CD14-positive monocyte (primary cell): Measurements from ENCODE around the gene F8. TPM values are rescaled to one million over a fixed set of nuclear protein-coding genes. Genes with fewer than 3 reads are reported as not detected.

Experiments used
- DNase-seq, 3 donors: peaks; one replicate each; pipeline ENCODE4 v3.0.0-alpha.2; 2011 to 2022
- H2AFZ ChIP-seq: 2 replicates; pipeline ENCODE4 v1.6.0; 2012; ENCODE audit warnings: mild to moderate bottlenecking, low read depth, low read length, inconsistent platforms; ENCODE audit not compliant: insufficient read depth, poor library complexity, severe bottlenecking
- H3K27ac ChIP-seq, 2 donors: 1 replicate in 1 of 2; 2 replicates in 1 of 2; pipeline ENCODE4 v1.5.1; 2012 to 2013; ENCODE audit warnings: low read length in 2 of 2, control low read depth in 1 of 2, inconsistent platforms in 1 of 2, low read depth in 1 of 2, mild to moderate bottlenecking in 1 of 2
- H3K27me3 ChIP-seq, 2 donors: one replicate each; pipeline versions ENCODE4 v1.6.0 to v1.6.1; 2011 to 2013; ENCODE audit warnings: low read length in 2 of 2; ENCODE audit not compliant: control insufficient read depth in 2 of 2, insufficient read depth in 2 of 2
- H3K36me3 ChIP-seq, 2 donors: replicated peaks in 1 of 2; 1 replicate in 1 of 2; 2 replicates in 1 of 2; pipeline versions ENCODE4 v1.5.1 to v1.6.1; 2012 to 2013; ENCODE audit warnings: low read length in 2 of 2, control low read depth in 1 of 2, inconsistent platforms in 1 of 2, mild to moderate bottlenecking in 1 of 2; ENCODE audit not compliant: insufficient read depth in 2 of 2, control insufficient read depth in 1 of 2
- H3K4me1 ChIP-seq, 2 donors: 1 replicate in 1 of 2; 2 replicates in 1 of 2; pipeline versions ENCODE4 v1.5.1 to v1.6.1; 2012 to 2013; ENCODE audit warnings: low read length in 2 of 2, control low read depth in 1 of 2, inconsistent platforms in 1 of 2, mild to moderate bottlenecking in 1 of 2, moderate library complexity in 1 of 2; ENCODE audit not compliant: insufficient read depth in 2 of 2, control insufficient read depth in 1 of 2
- H3K4me2 ChIP-seq: replicated peaks from 2 replicates; pipeline ENCODE3; 2012; ENCODE audit warnings: low read length, moderate library complexity, mild to moderate bottlenecking; ENCODE audit not compliant: poor library complexity, severe bottlenecking; ENCODE audit errors: extremely low read depth
- H3K4me3 ChIP-seq, 3 experiments: fragments of 200-600 bp in 1 of 3; sonication (generic) in 1 of 3; replicated peaks in 1 of 3; 1 replicate in 2 of 3; 2 replicates in 1 of 3; pipeline ENCODE4 v1.5.1; 2011 to 2013; ENCODE audit warnings: low read length in 3 of 3, mild to moderate bottlenecking in 3 of 3, control low read depth in 2 of 3, low read depth in 2 of 3, inconsistent platforms in 1 of 3, moderate library complexity in 1 of 3
- H3K79me2 ChIP-seq: 2 replicates; pipeline ENCODE4 v1.6.0; 2012; ENCODE audit warnings: mild to moderate bottlenecking, control low read depth, inconsistent platforms, low read length, moderate library complexity; ENCODE audit not compliant: insufficient read depth
- H3K9ac ChIP-seq: 2 replicates; pipeline ENCODE4 v1.6.0; 2017; ENCODE audit warnings: low read length, mild to moderate bottlenecking; ENCODE audit not compliant: insufficient read depth, poor library complexity, severe bottlenecking
- H3K9me3 ChIP-seq, 2 donors: replicated peaks in 1 of 2; 1 replicate in 1 of 2; 2 replicates in 1 of 2; pipeline versions ENCODE4 v1.5.1 to v1.6.1; 2012 to 2013; ENCODE audit warnings: low read length in 2 of 2, control low read depth in 1 of 2; ENCODE audit not compliant: control insufficient read depth in 1 of 2, insufficient read depth in 1 of 2
- H4K20me1 ChIP-seq: 2 replicates; pipeline ENCODE4 v1.6.0; 2012; ENCODE audit warnings: mild to moderate bottlenecking, low read length, control low read depth, moderate library complexity; ENCODE audit not compliant: insufficient read depth
- H3K27ac Mint-ChIP-seq, 7 donors: one replicate each; pipeline ENCODE4 v1.8.0; 2020; ENCODE audit warnings: mild to moderate bottlenecking in 7 of 7, mixed read lengths in 7 of 7, moderate library complexity in 6 of 7, inconsistent platforms in 2 of 7
- H3K27me3 Mint-ChIP-seq, 3 donors: one replicate each; pipeline ENCODE4 v1.8.0; 2021 to 2022; ENCODE audit warnings: low read depth in 3 of 3, mild to moderate bottlenecking in 3 of 3, mixed read lengths in 3 of 3, moderate library complexity in 3 of 3, inconsistent platforms in 1 of 3
- H3K36me3 Mint-ChIP-seq, 2 donors: one replicate each; pipeline ENCODE4 v1.8.0; 2020; ENCODE audit warnings: mixed read lengths in 2 of 2, inconsistent platforms in 1 of 2, mild to moderate bottlenecking in 1 of 2
- H3K4me1 Mint-ChIP-seq: one replicate; pipeline ENCODE4 v1.8.0; 2020; ENCODE audit warnings: mild to moderate bottlenecking, mixed read lengths
- H3K4me3 Mint-ChIP-seq, 2 donors: one replicate each; pipeline ENCODE4 v1.8.0; 2020; ENCODE audit warnings: mild to moderate bottlenecking in 2 of 2, mixed read lengths in 2 of 2, moderate library complexity in 1 of 2
- H3K9me3 Mint-ChIP-seq, 7 donors: one replicate each; pipeline ENCODE4 v1.8.0; 2020 to 2022; ENCODE audit warnings: mixed read lengths in 7 of 7, mild to moderate bottlenecking in 6 of 7, moderate library complexity in 6 of 7, inconsistent platforms in 2 of 7
- CTCF ChIP-seq: fragments of 200-600 bp; IDR thresholded peaks from one replicate; pipeline ENCODE4 v1.8.0; 2022; ENCODE audit warnings: antibody characterized with exemption, mild to moderate bottlenecking
- WGBS: methylation state at CpG from one replicate; pipeline ENCODE4 v1.1.5; 2013; ENCODE audit warnings: missing lambda C conversion rate; ENCODE audit not compliant: insufficient coverage; 5-methylcytosine and 5-hydroxymethylcytosine counted together
- intact Hi-C, 2 donors: fragments of 100-400 bp; cut with micrococcal nuclease; formaldehyde crosslinking; loops; one replicate each; pipeline versions ENCODE4 v1.15.0 to v1.15.1; 2023
- polyA plus RNA-seq, 3 donors: library from polyadenylated mRNA; depleted of rRNA in 1 of 3; unstranded in 2 of 3; stranded (reverse) in 1 of 3; fragments of 300-500 nt in 2 of 3; fragments of >200 nt in 1 of 3; fragmentation: Illumina TruSeq in 2 of 3; gene quantifications; 1 replicate in 2 of 3; 2 replicates in 1 of 3; pipeline ENCODE4 v1.2.3, GENCODE V29; 2012 to 2021

Gene F8
- polyA plus RNA-seq, 3 donors, result 1.5 to 4.5 (median 4.3) TPM

- DNase-seq, result no peak
- no peak overlapping the region for H3K9ac ChIP-seq
- H3K4me1 ChIP-seq, result peaks cover 6% of the 10 kb centered on the region in 2 donors
- Mint-ChIP-seq H3K27ac (peak overlapping the region in 4 of 7 donors; percentile 30 to 80 (median 45)), H3K9me3 (no peaks in the 10 kb centered on the region), H3K36me3 (peaks cover 35 to 42% of the 10 kb centered on the region in 2 donors), H3K4me1 (peaks cover 10% of the 10 kb centered on the region), H3K4me3 (no peak overlapping the region), H3K27me3 (peaks cover 0 to 2% (median 0%) of the 10 kb centered on the region in 3 donors)
- no peak overlapping the region for H3K27ac ChIP-seq
- no peaks in the 10 kb centered on the region for H4K20me1 ChIP-seq
- H3K4me2 ChIP-seq, result no peak overlapping the region
- TF ChIP-seq CTCF, result no peak
- H3K4me3 ChIP-seq, result no peak overlapping the region
- no peak overlapping the region for H2AFZ ChIP-seq
- H3K27me3 ChIP-seq, result no peaks in the 10 kb centered on the region
- no peaks in the 10 kb centered on the region for H3K9me3 ChIP-seq
- peaks cover 24 to 37% of the 10 kb centered on the region in 2 donors for H3K36me3 ChIP-seq
- no CpG with 5 or more reads among the region's 5 CpGs for WGBS
- H3K79me2 ChIP-seq, result no peaks in the 10 kb centered on the region
- intact Hi-C loops, result loop anchor here in 1 of 2 donors (10.0 kb wide), 1 partner anchor 68 kb away; no protein-coding TSS in a partner anchor
Observed at GRCh38 chrX:155052738-155053498, 30.4 kb upstream of the F8 start.

- Histone ChIP-seq H3K4me2 (no peak overlapping the region), H2AFZ (no peak overlapping the region), H3K4me3 (no peak overlapping the region), H3K9me3 (no peaks in the 10 kb centered on the region), H3K9ac (no peak overlapping the region), H4K20me1 (no peaks in the 10 kb centered on the region), H3K36me3 (peaks cover 31 to 45% of the 10 kb centered on the region in 2 donors), H3K27me3 (no peaks in the 10 kb centered on the region), H3K27ac (no peak overlapping the region), H3K4me1 (no peaks in the 10 kb centered on the region), H3K79me2 (no peaks in the 10 kb centered on the region)
- intact Hi-C loops, result no loop called here
- Mint-ChIP-seq H3K4me1 (no peaks in the 10 kb centered on the region), H3K4me3 (no peak overlapping the region), H3K36me3 (peaks cover 44 to 52% of the 10 kb centered on the region in 2 donors), H3K27ac (no peak overlapping the region), H3K9me3 (peaks cover 0 to 1% (median 0%) of the 10 kb centered on the region in 7 donors), H3K27me3 (peaks cover 0 to 2% (median 0%) of the 10 kb centered on the region in 3 donors)
- DNase-seq, result peak; percentile 27 to 43 (median 29)
- TF ChIP-seq CTCF, result peak; percentile 63
- WGBS, result no CpG with 5 or more reads among the region's 9 CpGs
Observed at GRCh38 chrX:155048977-155049619, 26.6 kb upstream of the F8 start.
